HCT116 (cell line): Measurements from ENCODE around the gene GCC1.

ENCODE experiments used
- EGR1 ChIP-seq: IDR thresholded peaks from 2 replicates; pipeline ENCODE4 v1.6.1; 2012; ENCODE audit warnings: low read depth
- EZH2 ChIP-seq: fragments of 200-600 bp; sonication (generic); IDR thresholded peaks from 2 replicates; pipeline ENCODE4 v1.6.1; 2017; ENCODE audit warnings: antibody characterized with exemption, mixed run types
- EZH2phosphoT487 ChIP-seq: fragments of 200-600 bp; IDR thresholded peaks from 2 replicates; pipeline ENCODE4 v1.6.1; 2018; ENCODE audit warnings: antibody characterized with exemption, borderline replicate concordance
- POLR2AphosphoS5 ChIP-seq: IDR thresholded peaks from 2 replicates; pipeline ENCODE4 v1.6.1; 2011; ENCODE audit warnings: mild to moderate bottlenecking, low read depth, low read length, moderate library complexity
- TF ChIP-seq, protein P1 (sequence below), 3 experiments: fragments of 200-600 bp in 1 of 3; sonication (generic) in 1 of 3; IDR thresholded peaks in 2 of 3; conservative IDR thresholded peaks in 1 of 3; 2 replicates each; pipeline ENCODE4 v1.5.1; 2012 to 2017; ENCODE audit warnings: low read depth in 2 of 3, low read length in 2 of 3, antibody characterized with exemption in 1 of 3, borderline replicate concordance in 1 of 3, control low read depth in 1 of 3, mild to moderate bottlenecking in 1 of 3, mixed read lengths in 1 of 3, mixed run types in 1 of 3, moderate library complexity in 1 of 3; ENCODE audit not compliant: insufficient read depth in 1 of 3
- TF ChIP-seq, protein P2 (sequence below): IDR thresholded peaks from 2 replicates; pipeline ENCODE4 v1.6.1; 2012
- TF ChIP-seq, protein P3 (sequence below): IDR thresholded peaks from 2 replicates; pipeline ENCODE4 v1.6.1; 2011; ENCODE audit warnings: mild to moderate bottlenecking, low read length, moderate library complexity; ENCODE audit not compliant: insufficient replicate concordance; ENCODE audit errors: extremely low read depth

DNA sequence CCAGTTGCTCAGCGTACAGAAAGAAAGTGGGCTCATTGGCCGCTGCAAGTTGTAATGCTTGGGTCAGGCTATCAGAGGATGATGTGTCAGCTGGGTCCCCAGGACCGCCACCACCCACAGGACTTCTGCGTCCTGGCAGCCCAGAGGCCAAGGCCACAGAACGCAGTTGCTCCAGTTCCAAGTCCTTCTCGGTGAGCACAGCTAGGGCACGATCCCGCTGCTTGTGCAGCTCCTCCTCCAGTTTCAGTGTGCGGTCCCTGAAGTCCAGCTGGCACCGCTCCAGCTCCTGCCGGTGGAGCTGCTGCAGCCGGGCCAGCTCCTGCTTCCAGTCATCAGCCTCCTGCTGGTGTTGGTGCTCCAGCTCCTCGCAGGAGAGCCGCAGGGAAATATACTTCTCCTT lies 3.0 kb downstream of the GCC1 start:
- TF ChIP-seq, protein P1, sequence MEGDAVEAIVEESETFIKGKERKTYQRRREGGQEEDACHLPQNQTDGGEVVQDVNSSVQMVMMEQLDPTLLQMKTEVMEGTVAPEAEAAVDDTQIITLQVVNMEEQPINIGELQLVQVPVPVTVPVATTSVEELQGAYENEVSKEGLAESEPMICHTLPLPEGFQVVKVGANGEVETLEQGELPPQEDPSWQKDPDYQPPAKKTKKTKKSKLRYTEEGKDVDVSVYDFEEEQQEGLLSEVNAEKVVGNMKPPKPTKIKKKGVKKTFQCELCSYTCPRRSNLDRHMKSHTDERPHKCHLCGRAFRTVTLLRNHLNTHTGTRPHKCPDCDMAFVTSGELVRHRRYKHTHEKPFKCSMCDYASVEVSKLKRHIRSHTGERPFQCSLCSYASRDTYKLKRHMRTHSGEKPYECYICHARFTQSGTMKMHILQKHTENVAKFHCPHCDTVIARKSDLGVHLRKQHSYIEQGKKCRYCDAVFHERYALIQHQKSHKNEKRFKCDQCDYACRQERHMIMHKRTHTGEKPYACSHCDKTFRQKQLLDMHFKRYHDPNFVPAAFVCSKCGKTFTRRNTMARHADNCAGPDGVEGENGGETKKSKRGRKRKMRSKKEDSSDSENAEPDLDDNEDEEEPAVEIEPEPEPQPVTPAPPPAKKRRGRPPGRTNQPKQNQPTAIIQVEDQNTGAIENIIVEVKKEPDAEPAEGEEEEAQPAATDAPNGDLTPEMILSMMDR (IDR thresholded peaks at IDR 0.05 in 2 of 3, conservative IDR thresholded peaks at IDR 0.05 in 1 of 3; ENCODE audit: borderline replicate concordance in 1 of 3, insufficient read depth in 1 of 3, low read depth in 2 of 3, low read length in 2 of 3) = no peak
- TF ChIP-seq, protein P2, sequence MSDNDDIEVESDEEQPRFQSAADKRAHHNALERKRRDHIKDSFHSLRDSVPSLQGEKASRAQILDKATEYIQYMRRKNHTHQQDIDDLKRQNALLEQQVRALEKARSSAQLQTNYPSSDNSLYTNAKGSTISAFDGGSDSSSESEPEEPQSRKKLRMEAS = no peak
- TF ChIP-seq POLR2AphosphoS5 (no peak), EZH2 (no peak), EGR1 (no peak), EZH2phosphoT487 (no peak)
- TF ChIP-seq, protein P3, sequence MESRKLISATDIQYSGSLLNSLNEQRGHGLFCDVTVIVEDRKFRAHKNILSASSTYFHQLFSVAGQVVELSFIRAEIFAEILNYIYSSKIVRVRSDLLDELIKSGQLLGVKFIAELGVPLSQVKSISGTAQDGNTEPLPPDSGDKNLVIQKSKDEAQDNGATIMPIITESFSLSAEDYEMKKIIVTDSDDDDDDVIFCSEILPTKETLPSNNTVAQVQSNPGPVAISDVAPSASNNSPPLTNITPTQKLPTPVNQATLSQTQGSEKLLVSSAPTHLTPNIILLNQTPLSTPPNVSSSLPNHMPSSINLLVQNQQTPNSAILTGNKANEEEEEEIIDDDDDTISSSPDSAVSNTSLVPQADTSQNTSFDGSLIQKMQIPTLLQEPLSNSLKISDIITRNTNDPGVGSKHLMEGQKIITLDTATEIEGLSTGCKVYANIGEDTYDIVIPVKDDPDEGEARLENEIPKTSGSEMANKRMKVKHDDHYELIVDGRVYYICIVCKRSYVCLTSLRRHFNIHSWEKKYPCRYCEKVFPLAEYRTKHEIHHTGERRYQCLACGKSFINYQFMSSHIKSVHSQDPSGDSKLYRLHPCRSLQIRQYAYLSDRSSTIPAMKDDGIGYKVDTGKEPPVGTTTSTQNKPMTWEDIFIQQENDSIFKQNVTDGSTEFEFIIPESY = no peak
